ENCODE results near the gene SFT2D1. TPM values are rescaled to one million over a fixed set of nuclear protein-coding genes. Genes with fewer than 3 reads are reported as not detected.

Gene SFT2D1
- total RNA-seq, 4 donors from 2014 or later: 7.6 to 55.6 (median 39.7) TPM

GRCh38 chr6:166325383-166326042 lies 16.8 kb downstream of the SFT2D1 start:
- no peak overlapping the region for H3K4me3 ChIP-seq
- H3K9me3 ChIP-seq: no peaks in the 10 kb centered on the region
- no peaks in the 10 kb centered on the region for H3K27me3 ChIP-seq
- intact Hi-C loops (cut with DNase I; ENCODE audit: low total_unique reads): no loop called here
- H3K27ac ChIP-seq: no peak overlapping the region
- in situ Hi-C loops (cut with MboI; ENCODE audit: low pct_ligation_motif_present in 1 of 4, low pct_unique_long_range_greater_than_20kb in 1 of 4, low sequenced_read_pairs in 3 of 4): no loop called here
- peaks cover 0 to 57% (median 6%) of the 10 kb centered on the region in 4 donors for H3K36me3 ChIP-seq
- WGBS, 2 donors (ENCODE audit: low coverage in 1 of 2): 84 to 88% methylated on average over 6 of the region's 6 CpGs
- DNase-seq: no peak
- TF ChIP-seq CTCF (IDR thresholded peaks at IDR 0.05) (no peak), POLR2AphosphoS5 (IDR thresholded peaks at IDR 0.05) (no peak)
- H3K4me1 ChIP-seq: peaks cover 0 to 5% (median 3%) of the 10 kb centered on the region in 4 donors

DNA sequence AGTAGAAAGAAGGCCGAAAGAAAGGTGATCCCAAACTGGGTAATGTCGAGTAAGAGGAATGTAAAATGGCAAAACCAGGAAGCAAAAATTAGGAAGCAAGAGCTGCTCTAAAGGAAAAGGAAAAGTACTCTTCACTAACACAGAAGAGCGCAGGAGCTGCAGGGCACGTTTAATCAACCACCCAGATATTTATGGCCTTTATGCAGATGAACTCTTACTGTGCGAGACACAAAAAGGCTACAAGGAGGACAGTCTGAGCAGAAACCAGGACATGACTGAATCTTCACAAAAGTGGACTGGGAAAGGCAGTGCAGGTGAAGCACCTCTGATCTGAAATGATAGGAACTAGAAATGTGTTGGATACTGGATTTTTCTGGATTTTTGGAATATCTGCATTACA lies 18.9 kb downstream of the SFT2D1 start:
- in situ Hi-C loops (cut with MboI; ENCODE audit: low pct_ligation_motif_present in 1 of 4, low pct_unique_long_range_greater_than_20kb in 1 of 4, low sequenced_read_pairs in 3 of 4) (no loop called here), intact Hi-C loops (cut with DNase I; ENCODE audit: low total_unique reads) (no loop called here)
- TF ChIP-seq CTCF (IDR thresholded peaks at IDR 0.05) (no peak), POLR2A (IDR thresholded peaks at IDR 0.05) (no peak), POLR2AphosphoS5 (IDR thresholded peaks at IDR 0.05) (no peak), EP300 (IDR thresholded peaks at IDR 0.05; ENCODE audit: low read depth) (no peak)
- Histone ChIP-seq H3K4me1 (no peaks in the 10 kb centered on the region), H3K27ac (no peak overlapping the region), H3K9me3 (no peaks in the 10 kb centered on the region), H3K4me3 (no peak overlapping the region), H3K36me3 (peaks cover 0 to 66% (median 10%) of the 10 kb centered on the region in 4 donors), H3K27me3 (no peaks in the 10 kb centered on the region)
- 88 to 94% methylated on average over 5 of the region's 5 CpGs for WGBS, 2 donors (ENCODE audit: low coverage in 1 of 2)
- no peak for DNase-seq

DNA sequence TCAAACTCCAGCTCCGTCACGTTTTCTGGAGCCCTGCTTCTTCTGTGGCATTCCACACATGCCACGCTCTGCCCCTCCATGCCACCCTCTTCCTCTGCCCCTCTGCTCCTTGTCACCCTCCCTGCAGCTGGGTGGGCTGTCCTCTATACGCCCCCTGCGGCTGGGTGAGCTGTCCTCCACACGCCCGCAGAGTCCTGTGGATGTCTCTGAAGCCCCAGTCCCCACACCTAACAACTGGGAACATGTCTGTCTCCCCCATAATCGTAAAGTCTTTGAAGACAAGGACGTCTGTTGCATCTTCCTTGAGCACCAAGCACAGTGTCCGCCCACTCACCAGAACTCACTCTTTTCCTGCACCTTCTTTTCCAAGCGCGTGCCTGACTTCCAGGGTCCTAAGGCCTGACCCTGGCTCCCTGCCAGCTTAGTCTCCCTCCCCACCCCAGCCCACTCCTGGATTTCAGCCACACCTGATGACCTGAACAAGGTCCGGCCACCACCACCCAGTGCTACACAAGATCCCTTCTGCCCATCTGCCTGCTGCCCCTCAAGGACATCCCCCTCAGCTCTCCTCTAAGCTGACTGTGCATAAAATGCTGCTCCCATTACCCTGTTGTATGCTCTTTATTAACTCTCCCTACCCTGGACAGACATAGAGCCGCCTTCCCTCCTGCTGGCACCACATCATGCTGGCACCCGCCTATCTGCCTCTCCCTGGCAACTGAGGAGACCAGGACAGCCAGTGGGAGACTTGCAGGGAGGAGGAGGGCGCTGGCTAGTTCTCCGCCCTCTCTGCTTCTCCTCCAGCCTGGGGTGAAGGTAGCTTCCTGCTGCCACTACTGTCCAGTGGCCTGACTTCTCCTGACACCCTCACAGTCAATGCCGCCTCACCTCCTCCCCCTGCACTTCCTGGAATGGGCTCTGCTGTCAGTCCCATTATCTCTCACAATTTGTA lies 23.4 kb downstream of the SFT2D1 start:
- TF ChIP-seq POLR2A (IDR thresholded peaks at IDR 0.05) (no peak), EP300 (IDR thresholded peaks at IDR 0.05; ENCODE audit: low read depth) (no peak), CTCF (IDR thresholded peaks at IDR 0.05) (no peak), POLR2AphosphoS5 (IDR thresholded peaks at IDR 0.05) (no peak)
- Histone ChIP-seq H3K27ac (no peak overlapping the region), H3K27me3 (no peaks in the 10 kb centered on the region), H3K4me3 (no peak overlapping the region), H3K4me1 (no peaks in the 10 kb centered on the region), H3K9me3 (no peaks in the 10 kb centered on the region), H3K36me3 (peaks cover 0 to 43% (median 6%) of the 10 kb centered on the region in 4 donors)
- WGBS, 2 donors (ENCODE audit: low coverage in 1 of 2): 86 to 87% methylated on average over 13 to 18 of the region's 18 CpGs
- in situ Hi-C loops (cut with MboI; ENCODE audit: low pct_ligation_motif_present in 1 of 4, low pct_unique_long_range_greater_than_20kb in 1 of 4, low sequenced_read_pairs in 3 of 4) (no loop called here), intact Hi-C loops (cut with DNase I; ENCODE audit: low total_unique reads) (no loop called here)
- no peak for DNase-seq

DNA sequence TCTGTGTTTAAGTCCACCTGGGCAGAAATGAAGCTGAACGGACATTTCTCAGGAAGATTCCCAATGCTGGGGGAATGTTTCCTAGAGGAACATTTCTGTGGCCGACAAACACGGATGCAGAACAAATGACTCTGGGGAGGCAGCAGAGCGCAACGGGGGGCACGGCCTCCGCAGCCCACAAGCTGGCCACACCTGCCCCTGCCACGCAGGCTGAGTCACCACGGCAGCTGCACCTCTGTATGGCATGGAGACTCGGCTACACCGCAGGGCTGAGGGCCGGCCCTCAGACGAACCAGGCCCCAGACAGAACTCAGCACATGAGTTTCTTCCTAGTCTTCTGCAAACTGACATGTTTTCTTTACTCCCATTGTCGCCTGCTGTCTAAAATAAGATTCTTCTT lies 24.1 kb downstream of the SFT2D1 start:
- H3K9me3 ChIP-seq: no peaks in the 10 kb centered on the region
- intact Hi-C loops (cut with DNase I; ENCODE audit: low total_unique reads) (no loop called here), in situ Hi-C loops (cut with MboI; ENCODE audit: low pct_ligation_motif_present in 1 of 4, low pct_unique_long_range_greater_than_20kb in 1 of 4, low sequenced_read_pairs in 3 of 4) (no loop called here)

More for the DNA sequence above, 24.1 kb downstream of the SFT2D1 start:
- WGBS, 2 donors (ENCODE audit: low coverage in 1 of 2): 73% methylated on average over 14 of the region's 14 CpGs; no CpG with 5 or more reads in 1 of the 2 donors
- Histone ChIP-seq H3K27ac (no peak overlapping the region), H3K4me3 (no peak overlapping the region), H3K27me3 (no peaks in the 10 kb centered on the region), H3K36me3 (peaks cover 0 to 36% (median 6%) of the 10 kb centered on the region in 4 donors), H3K4me1 (no peaks in the 10 kb centered on the region)
- no peak for DNase-seq
- TF ChIP-seq CTCF (IDR thresholded peaks at IDR 0.05) (no peak), POLR2A (IDR thresholded peaks at IDR 0.05) (no peak), POLR2AphosphoS5 (IDR thresholded peaks at IDR 0.05) (no peak), EP300 (IDR thresholded peaks at IDR 0.05; ENCODE audit: low read depth) (no peak)
